ENCODE measurements around the gene SASS6. TPM values are rescaled to one million over a fixed set of nuclear protein-coding genes. Genes with fewer than 3 reads are reported as not detected.

SASS6 gene
- total RNA-seq, 1 experiment from 2014 or later, result 9.0 TPM

GRCh38 chr1:100034470-100034869 lies 98.3 kb downstream of the SASS6 start:
- Histone ChIP-seq H3F3A (ENCODE audit: low read length, unreplicated experiment) (no peaks in the 10 kb centered on the region), H3K4me3 (ENCODE audit: low read length) (no peak overlapping the region), H3K9me2 (replicated peaks; ENCODE audit: low read length) (no peaks in the 10 kb centered on the region), H3K36me3 (ENCODE audit: low read depth, low read length) (no peaks in the 10 kb centered on the region), H3K4me1 (ENCODE audit: insufficient read depth, low read length) (peaks cover 14% of the 10 kb centered on the region), H3K4me2 (ENCODE audit: low read length) (no peak overlapping the region), H3K27me3 (ENCODE audit: low read length) (no peaks in the 10 kb centered on the region), H3K9me3 (ENCODE audit: low read length) (no peaks in the 10 kb centered on the region), H3K9ac (ENCODE audit: low read length) (no peak overlapping the region), H2AFZ (ENCODE audit: low read length) (no peak overlapping the region), H3K27ac (ENCODE audit: low read length) (no peak overlapping the region), H4K20me1 (ENCODE audit: low read length) (peaks cover 8% of the 10 kb centered on the region; the same call in 1 of the 2 replicates), H3K79me2 (ENCODE audit: low read length) (peaks cover 31% of the 10 kb centered on the region)
- ChIA-PET CTCF (no interaction called here), POLR2A (ENCODE audit: unreplicated experiment) (no interaction called here)
- DNase-seq (peak; percentile 43), ATAC-seq (no peak)
- no peak for TF ChIP-seq EZH2phosphoT487 (IDR thresholded peaks at IDR 0.05; ENCODE audit: borderline replicate concordance, low read length)
- TF ChIP-seq CTCF (conservative IDR thresholded peaks at IDR 0.05; ENCODE audit: low read depth, low read length), result peak; percentile 72
- TF ChIP-seq EZH2 (IDR thresholded peaks at IDR 0.05; ENCODE audit: low read length, unreplicated experiment), result no peak
- intact Hi-C loops (cut with micrococcal nuclease), result loop anchor here (1.0 kb wide), 1 partner anchor 226 kb away; no protein-coding TSS in a partner anchor
- BruUV-seq (replicated peaks), result no TSS peak

Other genes starting within 250 kb of the SASS6 start
- gene SLC35A3, start 162.9 kb downstream of the SASS6 start, total RNA-seq (2014; rRNA removed), result 31.4 and 46.5 TPM in 2 replicates
- gene TRMT13, start 233 bp upstream of the SASS6 start, total RNA-seq (2014; rRNA removed), result 6.7 and 9.4 TPM in 2 replicates
- gene LRRC39, start 45.3 kb upstream of the SASS6 start, total RNA-seq (2014; rRNA removed), result 0.84 and 0.86 TPM in 2 replicates
- gene DBT, start 116.9 kb upstream of the SASS6 start, total RNA-seq (2014; rRNA removed), result 5.1 and 6.1 TPM in 2 replicates
- 34.4 and 41.7 TPM in 2 replicates for gene RTCA, start 133.3 kb upstream of the SASS6 start, total RNA-seq (2014; rRNA removed)
- 3.4 and 3.7 TPM in 2 replicates for gene CDC14A, start 219.6 kb upstream of the SASS6 start, total RNA-seq (2014; rRNA removed)